Measurements from ENCODE around the gene GOT1. TPM values are rescaled to one million over a fixed set of nuclear protein-coding genes. Genes with fewer than 3 reads are reported as not detected.

The GOT1 gene
- total and polyA plus RNA-seq, 2 donors from 2014 or later: 73.2 to 241 TPM

DNA sequence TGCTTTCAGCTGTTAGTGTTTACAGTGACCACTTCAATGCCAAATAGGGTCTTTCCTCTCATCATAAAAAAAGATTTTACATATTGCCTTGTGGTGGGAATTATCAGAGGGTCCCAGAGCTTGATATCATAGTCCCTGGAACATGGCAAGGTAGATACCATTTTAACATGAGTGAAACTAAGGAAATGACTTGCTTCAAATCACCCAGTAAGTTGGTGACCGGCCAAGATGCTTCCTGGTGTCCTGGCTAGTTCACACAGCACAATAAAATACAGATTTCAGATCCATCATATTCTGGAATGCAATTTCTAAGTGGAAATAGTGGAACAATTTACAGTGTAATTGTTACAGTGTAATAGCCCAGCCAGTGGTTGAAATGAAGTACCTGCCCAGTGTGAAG, 64.7 kb downstream of the GOT1 start:
- TF ChIP-seq, protein P1, sequence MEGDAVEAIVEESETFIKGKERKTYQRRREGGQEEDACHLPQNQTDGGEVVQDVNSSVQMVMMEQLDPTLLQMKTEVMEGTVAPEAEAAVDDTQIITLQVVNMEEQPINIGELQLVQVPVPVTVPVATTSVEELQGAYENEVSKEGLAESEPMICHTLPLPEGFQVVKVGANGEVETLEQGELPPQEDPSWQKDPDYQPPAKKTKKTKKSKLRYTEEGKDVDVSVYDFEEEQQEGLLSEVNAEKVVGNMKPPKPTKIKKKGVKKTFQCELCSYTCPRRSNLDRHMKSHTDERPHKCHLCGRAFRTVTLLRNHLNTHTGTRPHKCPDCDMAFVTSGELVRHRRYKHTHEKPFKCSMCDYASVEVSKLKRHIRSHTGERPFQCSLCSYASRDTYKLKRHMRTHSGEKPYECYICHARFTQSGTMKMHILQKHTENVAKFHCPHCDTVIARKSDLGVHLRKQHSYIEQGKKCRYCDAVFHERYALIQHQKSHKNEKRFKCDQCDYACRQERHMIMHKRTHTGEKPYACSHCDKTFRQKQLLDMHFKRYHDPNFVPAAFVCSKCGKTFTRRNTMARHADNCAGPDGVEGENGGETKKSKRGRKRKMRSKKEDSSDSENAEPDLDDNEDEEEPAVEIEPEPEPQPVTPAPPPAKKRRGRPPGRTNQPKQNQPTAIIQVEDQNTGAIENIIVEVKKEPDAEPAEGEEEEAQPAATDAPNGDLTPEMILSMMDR (IDR thresholded peaks at IDR 0.05; ENCODE audit: borderline replicate concordance, extremely low read depth, insufficient read depth): no peak
- no peak overlapping the region for H3K9ac ChIP-seq (ENCODE audit: low read length in 3 of 3)
- no peak for FAIRE-seq
- H3K27me3 ChIP-seq (ENCODE audit: control insufficient read depth, insufficient read depth, low read length): no peaks in the 10 kb centered on the region
- no peaks in the 10 kb centered on the region for H3K4me1 ChIP-seq (ENCODE audit: control insufficient read depth in 2 of 3, insufficient read depth in 2 of 3, low read depth in 1 of 3, low read length in 3 of 3)
- no peak overlapping the region for H3K27ac ChIP-seq (ENCODE audit: low read depth in 2 of 2, low read length in 2 of 2)
- no peaks in the 10 kb centered on the region for H3K9me3 ChIP-seq (ENCODE audit: control insufficient read depth in 2 of 3, insufficient read depth in 1 of 3, low read length in 3 of 3)
- intact Hi-C loops (cut with DNase I): no loop called here
- H3K36me3 ChIP-seq (ENCODE audit: control insufficient read depth in 2 of 3, insufficient read depth in 3 of 3, low read length in 3 of 3): no peaks in the 10 kb centered on the region
- no peak overlapping the region for H3K4me3 ChIP-seq (ENCODE audit: low read length in 3 of 3)
- no peak for DNase-seq

DNA sequence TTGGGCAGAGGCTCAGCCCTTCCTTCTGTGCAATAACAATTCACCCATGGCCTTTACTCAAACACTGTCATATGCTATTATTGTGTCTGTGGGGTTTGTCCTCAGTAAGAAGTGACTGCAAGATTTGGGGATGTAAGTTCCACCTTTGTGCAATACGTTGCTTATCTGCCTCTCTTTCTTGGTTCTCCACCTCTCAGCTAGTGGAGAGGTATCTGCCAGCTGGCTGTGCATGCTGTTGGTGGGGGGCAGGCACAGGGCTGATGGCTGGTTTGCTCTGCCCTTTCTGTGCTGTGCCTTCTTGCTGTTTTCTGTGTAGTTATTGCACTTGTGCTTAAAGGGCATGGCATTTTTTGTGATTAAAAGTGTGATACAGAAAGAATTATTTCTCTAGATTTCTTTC, 65.1 kb downstream of the GOT1 start:
- H3K27ac ChIP-seq (ENCODE audit: low read depth in 2 of 2, low read length in 2 of 2): no peak overlapping the region
- intact Hi-C loops (cut with DNase I): no loop called here

GRCh38 chr10:99364125-99364524, 66.3 kb downstream of the GOT1 start:
- intact Hi-C loops (cut with DNase I): no loop called here
- no peak for FAIRE-seq
- H3K27ac ChIP-seq (ENCODE audit: low read depth in 2 of 2, low read length in 2 of 2): no peak overlapping the region

More for the DNA sequence above, 65.1 kb downstream of the GOT1 start:
- Histone ChIP-seq H3K9me3 (ENCODE audit: control insufficient read depth in 2 of 3, insufficient read depth in 1 of 3, low read length in 3 of 3) (no peaks in the 10 kb centered on the region), H3K4me3 (ENCODE audit: low read length in 3 of 3) (no peak overlapping the region), H3K4me1 (ENCODE audit: control insufficient read depth in 2 of 3, insufficient read depth in 2 of 3, low read depth in 1 of 3, low read length in 3 of 3) (no peaks in the 10 kb centered on the region), H3K36me3 (ENCODE audit: control insufficient read depth in 2 of 3, insufficient read depth in 3 of 3, low read length in 3 of 3) (no peaks in the 10 kb centered on the region), H3K9ac (ENCODE audit: low read length in 3 of 3) (no peak overlapping the region), H3K27me3 (ENCODE audit: control insufficient read depth, insufficient read depth, low read length) (no peaks in the 10 kb centered on the region)
- FAIRE-seq (no peak), DNase-seq (no peak)
- TF ChIP-seq, protein P1 (IDR thresholded peaks at IDR 0.05; ENCODE audit: borderline replicate concordance, extremely low read depth, insufficient read depth): no peak

More at GRCh38 chr10:99364125-99364524, 66.3 kb downstream of the GOT1 start:
- Histone ChIP-seq H3K4me1 (ENCODE audit: control insufficient read depth in 2 of 3, insufficient read depth in 2 of 3, low read depth in 1 of 3, low read length in 3 of 3) (no peaks in the 10 kb centered on the region), H3K4me3 (ENCODE audit: low read length in 3 of 3) (no peak overlapping the region), H3K36me3 (ENCODE audit: control insufficient read depth in 2 of 3, insufficient read depth in 3 of 3, low read length in 3 of 3) (no peaks in the 10 kb centered on the region), H3K9ac (ENCODE audit: low read length in 3 of 3) (no peak overlapping the region), H3K27me3 (ENCODE audit: control insufficient read depth, insufficient read depth, low read length) (no peaks in the 10 kb centered on the region), H3K9me3 (ENCODE audit: control insufficient read depth in 2 of 3, insufficient read depth in 1 of 3, low read length in 3 of 3) (no peaks in the 10 kb centered on the region)
- TF ChIP-seq, protein P1 (IDR thresholded peaks at IDR 0.05; ENCODE audit: borderline replicate concordance, extremely low read depth, insufficient read depth): no peak
- DNase-seq: no peak

Data from kidney (tissue), 14 donors.